ENCODE data around the gene ADAMTSL5. TPM values are rescaled to one million over a fixed set of nuclear protein-coding genes. Genes with fewer than 3 reads are reported as not detected.

ADAMTSL5 gene
- total and polyA plus RNA-seq, 10 donors: 0.13 to 2.0 (median 0.50) TPM

GRCh38 chr19:1465191-1466016 lies 47.4 kb downstream of the ADAMTSL5 start:
- intact Hi-C loops (cut with DNase I; ENCODE audit: low total_unique reads): no loop called here
- Histone ChIP-seq H3K27ac (no peak overlapping the region), H3K4me1 (peaks cover 36 to 54% (median 50%) of the 10 kb centered on the region in 6 donors), H3K27me3 (replicated peaks in 1 of 7) (peaks cover 12 to 62% (median 57%) of the 10 kb centered on the region in 7 donors), H3K4me3 (peak overlapping the region in 4 of 8 donors; percentile 5 to 46 (median 32)), H3K36me3 (peaks cover 0 to 28% (median 4%) of the 10 kb centered on the region in 6 donors), H3K9me3 (no peaks in the 10 kb centered on the region)
- peak; percentile 82 for DNase-seq
- WGBS, 5 donors: 18 to 57% (median 35%) methylated on average over 23 to 83 of the region's 83 CpGs
- TF ChIP-seq POLR2AphosphoS5 (IDR thresholded peaks at IDR 0.05): peak in 2 of 3 donors; percentile 49 to 67
- peak in 8 of 11 experiments; percentile 24 to 65 (median 50) for TF ChIP-seq CTCF (IDR thresholded peaks at IDR 0.05 in 8 of 11, conservative IDR thresholded peaks at IDR 0.05 in 3 of 11)
- TF ChIP-seq POLR2A (IDR thresholded peaks at IDR 0.05): no peak

GRCh38 chr19:1461862-1462261 lies 51.0 kb downstream of the ADAMTSL5 start:
- peaks cover 10 to 27% (median 22%) of the 10 kb centered on the region in 6 donors for H3K4me1 ChIP-seq

GRCh38 chr19:1460033-1460995 lies 52.5 kb downstream of the ADAMTSL5 start:
- 88 to 94% (median 93%) methylated on average over 15 to 36 of the region's 36 CpGs for WGBS, 5 donors
- Histone ChIP-seq H3K27ac (no peak overlapping the region), H3K9me3 (no peaks in the 10 kb centered on the region), H3K4me1 (peaks cover 2 to 27% (median 19%) of the 10 kb centered on the region in 6 donors), H3K36me3 (peaks cover 0 to 24% (median 4%) of the 10 kb centered on the region in 6 donors), H3K27me3 (replicated peaks in 1 of 7) (peaks cover 4 to 56% (median 35%) of the 10 kb centered on the region in 7 donors), H3K4me3 (no peak overlapping the region)
- intact Hi-C loops (cut with DNase I; ENCODE audit: low total_unique reads): no loop called here
- no peak for TF ChIP-seq POLR2A (IDR thresholded peaks at IDR 0.05)
- TF ChIP-seq CTCF (IDR thresholded peaks at IDR 0.05 in 8 of 11, conservative IDR thresholded peaks at IDR 0.05 in 3 of 11): no peak
- TF ChIP-seq POLR2AphosphoS5 (IDR thresholded peaks at IDR 0.05): no peak
- no peak for DNase-seq

More at GRCh38 chr19:1461862-1462261, 51.0 kb downstream of the ADAMTSL5 start:
- WGBS, 5 donors: 89 to 95% (median 93%) methylated on average over 11 to 24 of the region's 24 CpGs
- H3K36me3 ChIP-seq: peaks cover 0 to 34% (median 4%) of the 10 kb centered on the region in 6 donors
- intact Hi-C loops (cut with DNase I; ENCODE audit: low total_unique reads): no loop called here
- TF ChIP-seq CTCF (IDR thresholded peaks at IDR 0.05 in 8 of 11, conservative IDR thresholded peaks at IDR 0.05 in 3 of 11) (no peak), POLR2A (IDR thresholded peaks at IDR 0.05) (no peak), POLR2AphosphoS5 (IDR thresholded peaks at IDR 0.05) (no peak)
- peaks cover 0 to 56% (median 35%) of the 10 kb centered on the region in 7 donors for H3K27me3 ChIP-seq (replicated peaks in 1 of 7)
- no peak overlapping the region for H3K4me3 ChIP-seq
- DNase-seq: no peak
- H3K9me3 ChIP-seq: no peaks in the 10 kb centered on the region
- no peak overlapping the region for H3K27ac ChIP-seq

Measured in spleen (tissue), 11 donors.